T1000 (cell line): Measurements from ENCODE around the gene PDZRN3.

Source experiments
- DNase-seq: peaks from one replicate; lab custom pipeline; 2025; ENCODE audit warnings: mixed read lengths; lab: John Stamatoyannopoulos, UW

The PDZRN3 gene

GRCh38 chr3:73451301-73451944, 173.3 kb downstream of the PDZRN3 start:
- no peak for DNase-seq

DNA sequence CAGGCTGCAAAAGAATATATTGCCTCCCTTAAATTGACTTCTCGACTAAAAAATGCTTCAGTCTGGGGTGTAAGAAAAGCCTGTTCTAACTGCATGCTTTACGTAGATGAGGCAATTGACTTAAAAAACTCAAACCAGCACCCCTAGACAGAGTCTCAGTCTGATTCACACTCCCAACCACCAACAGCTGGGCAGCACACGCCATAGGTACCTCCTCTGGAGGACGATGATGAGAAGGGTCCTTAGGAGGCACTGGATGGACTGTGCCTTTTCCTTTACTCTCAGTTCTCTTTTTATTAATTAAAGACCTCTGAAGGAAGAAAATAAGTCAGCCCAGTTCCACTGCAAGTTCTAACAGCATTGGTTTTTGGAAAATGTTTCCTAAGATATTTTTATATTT, 175.0 kb downstream of the PDZRN3 start:
- DNase-seq = no peak

- DNase-seq = no peak
Observed at GRCh38 chr3:73448761-73449301, 175.9 kb downstream of the PDZRN3 start.

GRCh38 chr3:73448041-73448440, 176.7 kb downstream of the PDZRN3 start:
- DNase-seq = no peak

DNA sequence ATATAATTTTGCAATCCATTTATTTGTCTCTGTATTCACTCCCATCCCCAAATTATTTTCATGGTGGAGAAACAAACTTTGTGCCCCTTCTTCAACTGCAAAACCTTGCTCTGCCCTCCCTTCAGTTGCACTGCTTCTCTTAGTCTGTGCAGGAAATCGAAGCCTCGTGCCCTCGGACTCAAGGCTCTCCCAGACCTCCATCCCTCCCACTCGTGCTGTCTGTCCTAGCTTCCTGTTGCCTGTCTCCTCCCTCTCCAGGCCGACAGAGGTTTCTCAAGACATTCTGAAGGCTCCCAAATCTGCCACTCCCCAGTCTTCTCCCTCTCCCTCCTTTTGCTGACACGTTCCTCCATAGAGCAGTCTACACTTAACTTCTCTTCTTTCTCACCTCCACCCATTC, 177.6 kb downstream of the PDZRN3 start:
- no peak for DNase-seq

- no peak for DNase-seq
Observed at GRCh38 chr3:73446467-73447110, 178.2 kb downstream of the PDZRN3 start.

DNA sequence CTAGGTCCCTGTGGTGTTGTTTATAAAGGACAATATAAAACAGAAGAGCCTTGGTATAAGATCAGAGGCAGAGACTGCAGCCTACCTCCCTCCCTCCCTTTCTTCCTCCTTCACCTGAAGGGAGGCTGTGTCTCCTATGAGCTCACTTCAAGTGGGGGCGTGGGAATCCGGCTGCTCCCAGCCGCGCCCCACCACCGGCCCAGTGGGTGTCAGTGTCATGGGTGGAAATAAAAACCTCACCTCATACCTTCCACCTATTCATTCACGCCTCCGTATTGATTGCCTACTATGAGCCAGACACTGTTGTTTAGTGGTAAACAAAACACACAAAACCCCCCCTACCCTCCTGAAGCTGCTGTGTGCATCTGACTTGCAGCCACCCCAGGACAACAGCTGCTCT, 181.9 kb downstream of the PDZRN3 start:
- DNase-seq = no peak

DNA sequence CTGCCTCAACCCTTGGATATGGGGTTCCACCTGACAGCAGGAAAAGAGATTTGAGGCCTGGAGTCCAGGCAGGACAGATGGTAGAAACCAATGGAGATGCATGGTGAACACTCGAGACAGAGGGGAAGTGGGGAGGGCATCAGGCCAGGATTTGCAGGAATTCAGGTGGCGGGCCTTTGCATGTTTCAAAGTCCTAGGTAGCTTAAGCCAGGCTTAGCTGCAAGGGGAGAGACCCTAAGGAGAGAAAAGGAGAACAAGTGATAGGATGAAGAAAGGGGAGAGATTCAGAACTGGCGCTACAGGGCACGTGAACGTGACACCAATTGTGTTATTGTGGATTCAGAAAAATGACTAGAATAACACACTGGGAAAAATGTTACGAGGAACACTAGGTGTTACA, 182.6 kb downstream of the PDZRN3 start:
- DNase-seq = no peak

DNA sequence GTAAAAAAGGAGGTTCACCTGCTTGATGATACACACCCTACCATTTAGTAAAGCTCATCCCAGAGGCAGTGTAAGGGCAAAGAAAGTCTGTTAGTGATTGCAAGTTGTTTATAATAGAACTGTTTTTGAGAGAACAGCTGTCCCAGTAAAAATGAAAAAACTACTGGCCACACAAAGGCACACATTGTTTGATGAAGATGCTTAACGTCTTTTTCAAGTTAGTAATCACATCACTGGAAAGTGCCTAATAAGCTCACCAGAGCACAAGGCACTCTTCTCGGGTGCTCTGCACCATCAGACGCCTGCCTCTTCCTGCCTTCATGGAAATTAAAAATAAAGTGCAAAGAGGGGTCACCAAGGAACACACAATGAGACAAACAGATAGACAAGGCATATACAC, 186.9 kb downstream of the PDZRN3 start:
- no peak for DNase-seq

DNA sequence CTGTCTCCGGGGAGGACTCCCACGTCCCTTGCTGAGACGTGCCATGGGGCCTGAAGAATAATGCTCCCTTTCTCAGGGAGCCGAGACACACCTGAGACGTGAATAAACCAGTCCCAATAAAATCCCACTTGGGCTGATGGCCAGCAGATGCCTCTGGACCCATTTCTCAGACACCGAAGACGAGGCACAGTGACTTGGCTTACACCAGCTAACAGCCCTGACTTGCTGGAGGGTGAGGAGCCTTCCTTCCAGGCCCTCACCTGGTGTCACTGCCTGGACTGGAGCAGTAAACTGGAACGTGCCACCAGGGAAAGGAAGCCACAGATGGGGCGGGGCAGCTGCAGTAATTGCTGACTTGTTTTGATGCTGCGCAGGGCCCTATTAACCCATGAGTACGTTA, 189.7 kb downstream of the PDZRN3 start:
- no peak for DNase-seq

GRCh38 chr3:73433687-73434086, 191.1 kb downstream of the PDZRN3 start:
- DNase-seq = no peak

GRCh38 chr3:73433079-73433478, 191.7 kb downstream of the PDZRN3 start:
- no peak for DNase-seq

- no peak for DNase-seq
Observed at GRCh38 chr3:73432706-73433032, 192.1 kb downstream of the PDZRN3 start.

- DNase-seq = no peak
Observed at GRCh38 chr3:73432023-73432705, 192.6 kb downstream of the PDZRN3 start.

DNA sequence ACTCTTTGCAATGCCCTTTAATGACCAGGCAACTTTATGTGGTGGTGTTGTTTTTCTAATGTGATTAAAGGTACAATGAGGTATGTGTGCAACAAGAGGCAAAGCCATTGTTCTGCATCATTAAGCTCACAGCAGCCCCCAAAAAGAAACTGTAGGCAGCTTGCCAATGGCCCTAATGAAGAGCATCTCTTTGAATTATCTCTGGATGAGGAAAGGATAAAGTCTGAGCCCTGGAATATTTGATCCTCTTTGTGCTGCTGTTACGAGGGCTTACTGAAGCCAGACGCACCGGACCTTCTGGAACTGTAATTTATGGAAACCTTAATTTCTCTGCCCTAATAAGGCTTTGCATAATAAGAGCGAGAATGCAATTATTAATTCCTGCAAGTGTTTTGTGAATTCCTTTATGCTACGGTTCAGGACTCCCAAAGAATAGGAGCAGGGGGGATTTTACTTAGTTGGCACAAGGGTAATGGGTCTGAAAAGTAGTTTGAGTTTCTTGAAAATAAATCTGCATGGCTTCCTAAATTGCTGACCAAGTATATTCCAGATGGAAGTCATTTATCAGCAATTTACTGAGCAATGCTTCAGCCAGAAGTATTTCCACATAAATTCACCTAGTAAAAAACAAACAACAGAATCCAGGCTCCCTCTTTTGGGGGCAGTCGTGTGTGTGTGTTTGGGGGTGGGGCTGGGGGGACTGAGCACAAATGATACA, 193.4 kb downstream of the PDZRN3 start:
- DNase-seq = no peak

- DNase-seq = no peak
Observed at GRCh38 chr3:73427048-73427706, 197.6 kb downstream of the PDZRN3 start.

DNA sequence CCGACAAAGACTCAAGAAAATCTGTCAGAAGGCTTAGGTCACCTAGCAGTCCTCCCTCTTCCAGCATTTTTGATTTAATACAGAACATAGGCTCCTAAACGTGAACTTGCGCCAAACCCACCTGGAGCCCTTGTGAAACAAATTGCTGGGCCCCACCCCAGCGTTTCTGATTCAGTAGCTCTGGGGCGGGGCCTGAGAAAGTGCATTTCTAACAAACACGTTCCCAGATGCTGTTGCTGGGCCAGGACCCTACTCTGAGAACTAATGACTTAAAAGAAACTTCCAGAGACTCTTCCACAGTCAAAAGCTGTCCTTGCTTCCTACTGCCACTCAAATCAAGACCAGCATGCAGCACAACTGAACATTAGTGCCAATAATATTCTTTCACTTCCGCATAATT, 198.1 kb downstream of the PDZRN3 start:
- DNase-seq = no peak

DNA sequence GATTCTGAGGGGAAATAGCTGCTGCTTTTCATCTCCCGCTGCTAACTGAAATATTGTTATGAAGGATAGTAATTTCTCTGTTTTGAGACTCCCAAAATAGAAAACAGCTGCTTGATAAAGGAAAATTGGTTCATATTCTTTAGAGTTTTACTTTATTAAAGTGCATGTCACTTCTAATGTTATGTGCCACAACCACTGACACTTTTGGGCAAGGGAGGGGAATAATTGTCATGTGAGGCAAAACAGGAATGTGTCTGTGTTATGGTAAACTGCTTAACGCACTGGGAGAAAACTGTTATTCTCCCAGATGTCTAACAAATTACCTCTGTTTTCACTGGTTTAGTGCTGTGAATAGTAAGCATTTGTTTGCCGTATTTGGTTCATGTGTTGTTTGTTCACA, 201.6 kb downstream of the PDZRN3 start:
- DNase-seq = no peak

DNA sequence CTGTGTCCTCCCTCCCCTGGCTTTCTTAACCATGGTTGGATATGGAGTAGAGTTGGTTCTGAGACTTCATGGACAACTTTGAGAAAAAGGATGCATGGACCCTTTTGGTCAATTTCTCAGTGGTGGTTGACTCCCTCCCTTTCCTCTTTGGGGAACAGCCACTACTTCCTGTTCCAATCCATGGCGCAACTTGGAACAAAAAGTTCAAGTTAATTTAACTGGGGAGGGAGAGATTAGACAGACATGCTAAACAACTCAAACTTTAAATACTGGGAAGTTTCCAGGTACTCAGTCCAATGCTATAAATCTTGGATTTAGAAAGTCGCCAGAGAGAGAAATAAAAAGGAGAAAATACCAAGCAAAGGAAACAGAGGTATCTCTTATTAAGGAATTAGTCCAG, 202.2 kb downstream of the PDZRN3 start:
- DNase-seq = no peak

DNA sequence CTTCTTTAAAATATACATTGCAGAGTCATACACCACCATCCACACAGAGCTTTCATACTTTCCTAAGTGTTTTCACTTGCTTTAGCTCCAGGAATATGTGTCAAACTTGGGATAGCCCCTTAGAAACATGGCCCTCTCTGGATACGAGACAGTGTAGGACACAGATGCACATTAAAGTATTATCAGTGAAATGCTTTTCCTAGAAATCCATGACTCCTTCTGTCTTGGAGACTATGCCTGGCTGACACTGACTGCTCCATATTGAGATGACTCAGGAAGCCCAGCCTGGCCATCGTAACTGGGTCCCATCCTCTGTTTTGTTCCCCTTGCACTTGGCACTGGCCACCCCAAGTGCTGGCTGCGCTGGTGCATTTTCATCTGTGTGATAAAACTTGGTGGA, 204.8 kb downstream of the PDZRN3 start:
- no peak for DNase-seq

DNA sequence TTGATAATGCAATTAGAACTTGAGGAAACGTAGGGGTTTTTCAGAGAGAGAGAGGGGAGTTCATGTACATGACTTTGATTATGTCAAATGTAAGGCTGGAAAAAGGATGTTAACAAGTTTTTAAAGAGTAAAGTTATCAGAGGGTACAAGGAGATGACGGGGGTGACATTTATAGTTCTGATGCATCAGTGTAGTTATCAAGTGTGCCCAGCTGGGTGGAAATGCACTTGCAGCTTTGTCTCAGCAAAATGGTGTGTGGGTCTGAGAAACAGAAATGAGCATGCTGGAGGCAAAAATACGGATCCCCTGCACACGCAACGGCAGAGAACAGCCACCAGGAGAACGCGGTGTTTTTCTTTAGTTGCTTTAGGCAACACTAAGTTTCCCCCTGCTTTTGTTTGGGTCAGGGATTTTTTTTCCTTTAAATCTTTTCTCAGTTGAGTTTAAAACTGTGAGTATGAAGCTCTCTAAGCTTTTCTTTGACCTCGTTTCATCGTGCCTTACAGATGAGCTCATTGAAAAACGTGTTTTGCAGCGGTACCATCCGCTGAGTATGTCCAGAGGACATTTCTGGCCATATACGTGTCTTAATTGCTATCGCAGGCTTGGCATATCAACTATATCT, 205.4 kb downstream of the PDZRN3 start:
- DNase-seq = no peak

- DNase-seq = no peak
Observed at GRCh38 chr3:73418681-73419080, 206.1 kb downstream of the PDZRN3 start.
